HFFc6 (cell line): Measurements from ENCODE around the gene PSMD2. TPM values are rescaled to one million over a fixed set of nuclear protein-coding genes. Genes with fewer than 3 reads are reported as not detected.

Source experiments
- DNase-seq: peaks from one replicate; pipeline ENCODE4 v3.0.0-alpha.2; 2018
- H3K27ac Mint-ChIP-seq: 2 replicates; pipeline ENCODE4 v1.8.0; 2020; ENCODE audit warnings: mild to moderate bottlenecking, mixed read lengths
- H3K27me3 Mint-ChIP-seq: 2 replicates; pipeline ENCODE4 v1.8.0; 2021; ENCODE audit warnings: mild to moderate bottlenecking, moderate library complexity, mixed read lengths; ENCODE audit not compliant: insufficient read depth
- H3K36me3 Mint-ChIP-seq: 2 replicates; pipeline ENCODE4 v1.8.0; 2021; ENCODE audit warnings: low read depth, mixed read lengths
- H3K4me1 Mint-ChIP-seq: 2 replicates; pipeline ENCODE4 v1.8.0; 2020; ENCODE audit warnings: low read depth, mixed read lengths
- H3K4me3 Mint-ChIP-seq: 2 replicates; pipeline ENCODE4 v1.8.0; 2020; ENCODE audit warnings: mild to moderate bottlenecking, moderate library complexity, mixed read lengths
- H3K9me3 Mint-ChIP-seq: 2 replicates; pipeline ENCODE4 v1.8.0; 2020; ENCODE audit warnings: mild to moderate bottlenecking, mixed read lengths
- total RNA-seq, 6 experiments: library from RNA; stranded (reverse); fragmentation: NEBNext Ultra II Directional; extraction: Animal tissue kit (Norgen Biotek cat#: 25700); gene quantifications; 2 replicates in 1 of 6; 3 replicates in 5 of 6; pipeline ENCODE4 v1.2.3, GENCODE V29; 2021
- TF ChIP-seq, protein P1 (sequence below): fragments of 200-600 bp; sonication (generic); IDR thresholded peaks from 2 replicates; pipeline ENCODE4 v1.5.0; 2021; ENCODE audit warnings: antibody characterized with exemption, mild to moderate bottlenecking

The PSMD2 gene
- total RNA-seq, 6 experiments from 2014 or later: 620 to 777 (median 730) TPM

- no peaks in the 10 kb centered on the region for H3K4me1 Mint-ChIP-seq
- no peaks in the 10 kb centered on the region for H3K9me3 Mint-ChIP-seq
- H3K36me3 Mint-ChIP-seq: no peaks in the 10 kb centered on the region
- peaks cover 29% of the 10 kb centered on the region for H3K27me3 Mint-ChIP-seq
- no peak overlapping the region for H3K27ac Mint-ChIP-seq
- peak; percentile 27 for DNase-seq
- no peak overlapping the region for H3K4me3 Mint-ChIP-seq
- TF ChIP-seq, protein P1, sequence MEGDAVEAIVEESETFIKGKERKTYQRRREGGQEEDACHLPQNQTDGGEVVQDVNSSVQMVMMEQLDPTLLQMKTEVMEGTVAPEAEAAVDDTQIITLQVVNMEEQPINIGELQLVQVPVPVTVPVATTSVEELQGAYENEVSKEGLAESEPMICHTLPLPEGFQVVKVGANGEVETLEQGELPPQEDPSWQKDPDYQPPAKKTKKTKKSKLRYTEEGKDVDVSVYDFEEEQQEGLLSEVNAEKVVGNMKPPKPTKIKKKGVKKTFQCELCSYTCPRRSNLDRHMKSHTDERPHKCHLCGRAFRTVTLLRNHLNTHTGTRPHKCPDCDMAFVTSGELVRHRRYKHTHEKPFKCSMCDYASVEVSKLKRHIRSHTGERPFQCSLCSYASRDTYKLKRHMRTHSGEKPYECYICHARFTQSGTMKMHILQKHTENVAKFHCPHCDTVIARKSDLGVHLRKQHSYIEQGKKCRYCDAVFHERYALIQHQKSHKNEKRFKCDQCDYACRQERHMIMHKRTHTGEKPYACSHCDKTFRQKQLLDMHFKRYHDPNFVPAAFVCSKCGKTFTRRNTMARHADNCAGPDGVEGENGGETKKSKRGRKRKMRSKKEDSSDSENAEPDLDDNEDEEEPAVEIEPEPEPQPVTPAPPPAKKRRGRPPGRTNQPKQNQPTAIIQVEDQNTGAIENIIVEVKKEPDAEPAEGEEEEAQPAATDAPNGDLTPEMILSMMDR: peak; percentile 85
Measured at GRCh38 chr3:184289426-184289938, 9.6 kb upstream of the PSMD2 start.

- Mint-ChIP-seq H3K4me3 (no peak overlapping the region), H3K36me3 (no peaks in the 10 kb centered on the region), H3K27ac (no peak overlapping the region), H3K27me3 (peaks cover 31% of the 10 kb centered on the region), H3K9me3 (no peaks in the 10 kb centered on the region), H3K4me1 (no peaks in the 10 kb centered on the region)
- TF ChIP-seq, protein P1: no peak
- no peak for DNase-seq
Measured at GRCh38 chr3:184290331-184290730, 8.7 kb upstream of the PSMD2 start.

DNA sequence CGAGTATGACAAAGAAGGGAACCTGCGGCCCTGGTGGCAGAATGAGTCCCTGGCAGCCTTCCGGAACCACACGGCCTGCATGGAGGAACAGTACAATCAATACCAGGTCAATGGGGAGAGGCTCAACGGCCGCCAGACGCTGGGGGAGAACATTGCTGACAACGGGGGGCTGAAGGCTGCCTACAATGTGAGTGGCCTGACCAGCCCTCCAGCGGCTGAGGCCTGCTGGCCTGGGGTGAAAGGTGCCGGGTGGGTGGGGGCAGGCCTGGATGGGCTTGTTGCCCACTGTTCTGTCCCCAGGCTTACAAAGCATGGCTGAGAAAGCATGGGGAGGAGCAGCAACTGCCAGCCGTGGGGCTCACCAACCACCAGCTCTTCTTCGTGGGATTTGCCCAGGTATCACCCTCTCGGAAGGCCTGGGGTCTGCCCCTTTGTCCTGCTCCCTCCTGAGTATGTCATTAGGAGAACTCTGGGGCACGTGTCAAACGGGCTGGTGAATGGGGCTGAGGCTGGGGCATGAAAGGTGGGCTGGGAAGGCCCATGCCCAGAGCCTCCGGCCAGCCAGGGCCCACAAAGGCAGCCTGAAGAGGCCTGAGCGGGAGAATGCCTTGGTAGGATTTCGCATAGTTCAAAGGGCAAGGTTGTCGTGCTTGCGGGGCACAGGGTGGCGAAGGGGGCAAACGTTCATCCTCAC lies 7.8 kb upstream of the PSMD2 start:
- H3K27me3 Mint-ChIP-seq: peaks cover 28% of the 10 kb centered on the region
- H3K27ac Mint-ChIP-seq: no peak overlapping the region
- TF ChIP-seq, protein P1: no peak
- H3K9me3 Mint-ChIP-seq: no peaks in the 10 kb centered on the region
- H3K4me1 Mint-ChIP-seq: no peaks in the 10 kb centered on the region
- no peak overlapping the region for H3K4me3 Mint-ChIP-seq
- DNase-seq: no peak
- no peaks in the 10 kb centered on the region for H3K36me3 Mint-ChIP-seq

- Mint-ChIP-seq H3K4me3 (no peak overlapping the region), H3K9me3 (no peaks in the 10 kb centered on the region), H3K36me3 (no peaks in the 10 kb centered on the region), H3K27me3 (peaks cover 21% of the 10 kb centered on the region), H3K4me1 (no peaks in the 10 kb centered on the region), H3K27ac (no peak overlapping the region)
- DNase-seq: no peak
- TF ChIP-seq, protein P1: no peak
Measured at GRCh38 chr3:184291738-184292445, 7.1 kb upstream of the PSMD2 start.

GRCh38 chr3:184295771-184296170 lies 3.3 kb upstream of the PSMD2 start:
- Mint-ChIP-seq H3K4me1 (peaks cover 15% of the 10 kb centered on the region), H3K27ac (no peak overlapping the region), H3K27me3 (peaks cover 15% of the 10 kb centered on the region), H3K36me3 (peaks cover 14% of the 10 kb centered on the region), H3K9me3 (no peaks in the 10 kb centered on the region), H3K4me3 (no peak overlapping the region)
- TF ChIP-seq, protein P1: no peak
- DNase-seq: no peak
